PFSK-1 (cell line): ENCODE results near the gene COL18A1.

Source experiments
- POLR2AphosphoS5 ChIP-seq: IDR thresholded peaks from 2 replicates; pipeline ENCODE4 v1.6.1; 2012; ENCODE audit warnings: low read depth, mild to moderate bottlenecking, control low read depth, low read length, moderate library complexity
- REST ChIP-seq, 2 experiments: IDR thresholded peaks; 2 replicates each; pipeline versions ENCODE4 v1.6.1 to v1.8.0; 2011 to 2012; ENCODE audit warnings: low read depth in 2 of 2, low read length in 2 of 2, control low read depth in 1 of 2, inconsistent platforms in 1 of 2, mild to moderate bottlenecking in 1 of 2, moderate library complexity in 1 of 2; ENCODE audit not compliant: insufficient read depth in 1 of 2
- SIN3A ChIP-seq: IDR thresholded peaks from 2 replicates; pipeline ENCODE4 v1.6.1; 2012; ENCODE audit warnings: mild to moderate bottlenecking, low read length, moderate library complexity, borderline replicate concordance; ENCODE audit not compliant: insufficient read depth
- TAF1 ChIP-seq: IDR thresholded peaks from 2 replicates; pipeline ENCODE4 v1.6.1; 2012; ENCODE audit warnings: low read length, control low read depth, borderline replicate concordance; ENCODE audit not compliant: insufficient read depth

DNA sequence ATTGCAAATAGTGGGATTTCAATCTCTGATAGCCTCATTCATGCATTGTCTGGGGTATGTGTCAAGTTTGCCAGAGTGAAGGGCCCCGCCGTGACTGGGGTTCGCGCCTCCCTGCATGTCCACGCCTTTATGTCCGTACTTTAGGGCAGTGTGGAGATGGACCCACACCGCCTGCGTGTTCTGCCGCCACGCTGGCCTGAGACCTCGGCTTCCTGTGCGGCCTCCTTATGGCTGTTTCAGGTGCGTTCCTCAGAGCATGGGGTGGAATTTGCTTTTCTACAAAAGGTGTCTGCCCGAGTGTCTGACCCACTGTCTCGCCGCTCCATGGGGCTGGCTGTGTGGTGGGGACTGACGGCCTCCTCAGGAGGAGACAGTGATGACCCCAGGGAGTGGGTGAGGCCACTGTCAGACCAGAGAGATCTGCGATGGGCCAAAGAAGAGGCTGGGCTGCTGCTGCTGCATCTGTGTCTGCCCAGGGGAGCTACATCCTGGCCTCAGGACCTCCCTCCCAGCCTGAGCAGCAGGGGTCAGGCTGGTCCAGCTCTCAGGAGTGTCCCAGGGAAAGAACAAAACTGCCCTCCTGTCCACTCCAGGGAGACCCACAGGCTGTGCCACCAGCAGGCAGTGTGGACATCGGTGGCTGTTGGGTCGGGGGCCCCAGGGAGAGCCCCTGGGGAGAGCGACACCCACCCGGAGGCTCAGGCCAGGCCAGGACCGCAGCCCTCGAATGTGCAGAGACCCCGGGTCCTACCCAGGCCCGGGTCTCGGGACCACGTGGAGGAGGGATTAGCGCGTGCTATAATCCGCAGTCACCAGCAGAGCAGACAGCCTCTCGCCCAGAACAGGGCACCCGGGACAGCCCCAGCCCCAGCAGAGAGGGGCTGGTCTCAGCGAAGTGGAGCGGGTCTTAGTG is 147.1 kb downstream of the COL18A1 start:
- no peak for TF ChIP-seq REST (IDR thresholded peaks at IDR 0.05; ENCODE audit: insufficient read depth in 1 of 2, low read depth in 2 of 2, low read length in 2 of 2)
- TF ChIP-seq POLR2AphosphoS5, result no peak
- no peak for TF ChIP-seq TAF1
- TF ChIP-seq SIN3A, result no peak
